Glutamatergic neuron (in vitro differentiated cells): ENCODE measurements around the gene RETREG2. TPM values are rescaled to one million over a fixed set of nuclear protein-coding genes. Genes with fewer than 3 reads are reported as not detected.
A peak's percentile ranks its signal among the peaks of the same experiment; 100 is the strongest.

ENCODE experiments used
- DNase-seq: peaks from one replicate; pipeline ENCODE4 v3.0.0; 2022
- H3K27ac Mint-ChIP-seq: one replicate; pipeline ENCODE4 v1.8.0; 2020; ENCODE audit warnings: mild to moderate bottlenecking, mixed read lengths, inconsistent platforms; ENCODE audit not compliant: unreplicated experiment
- H3K27me3 Mint-ChIP-seq: one replicate; pipeline ENCODE4 v1.8.0; 2020; ENCODE audit warnings: mild to moderate bottlenecking, moderate library complexity, mixed read lengths, inconsistent platforms; ENCODE audit not compliant: unreplicated experiment
- H3K36me3 Mint-ChIP-seq: one replicate; pipeline ENCODE4 v1.8.0; 2020; ENCODE audit warnings: mild to moderate bottlenecking, mixed read lengths, inconsistent platforms; ENCODE audit not compliant: unreplicated experiment
- H3K4me1 Mint-ChIP-seq: one replicate; pipeline ENCODE4 v1.8.0; 2020; ENCODE audit warnings: mild to moderate bottlenecking, low read depth, mixed read lengths, inconsistent platforms; ENCODE audit not compliant: unreplicated experiment
- H3K4me3 Mint-ChIP-seq: one replicate; pipeline ENCODE4 v1.8.0; 2020; ENCODE audit warnings: mild to moderate bottlenecking, mixed read lengths, inconsistent platforms; ENCODE audit not compliant: unreplicated experiment
- H3K9me3 Mint-ChIP-seq: one replicate; pipeline ENCODE4 v1.8.0; 2020; ENCODE audit warnings: mild to moderate bottlenecking, moderate library complexity, mixed read lengths, inconsistent platforms; ENCODE audit not compliant: unreplicated experiment
- CTCF ChIP-seq: fragments of 200-600 bp; sonication (generic); IDR thresholded peaks from one replicate; pipeline ENCODE4 v1.5.0; 2021; ENCODE audit not compliant: partially characterized antibody, unreplicated experiment
- total RNA-seq: library from RNA; stranded (reverse); fragmentation: NEBNext Ultra II Directional; extraction: Animal tissue kit (Norgen Biotek cat#: 25700); gene quantifications from one replicate; pipeline ENCODE4 v1.2.1, GENCODE V29; 2021; ENCODE audit not compliant: unreplicated experiment

RETREG2 gene
- total RNA-seq, 1 donor from 2014 or later = 167 TPM

DNA sequence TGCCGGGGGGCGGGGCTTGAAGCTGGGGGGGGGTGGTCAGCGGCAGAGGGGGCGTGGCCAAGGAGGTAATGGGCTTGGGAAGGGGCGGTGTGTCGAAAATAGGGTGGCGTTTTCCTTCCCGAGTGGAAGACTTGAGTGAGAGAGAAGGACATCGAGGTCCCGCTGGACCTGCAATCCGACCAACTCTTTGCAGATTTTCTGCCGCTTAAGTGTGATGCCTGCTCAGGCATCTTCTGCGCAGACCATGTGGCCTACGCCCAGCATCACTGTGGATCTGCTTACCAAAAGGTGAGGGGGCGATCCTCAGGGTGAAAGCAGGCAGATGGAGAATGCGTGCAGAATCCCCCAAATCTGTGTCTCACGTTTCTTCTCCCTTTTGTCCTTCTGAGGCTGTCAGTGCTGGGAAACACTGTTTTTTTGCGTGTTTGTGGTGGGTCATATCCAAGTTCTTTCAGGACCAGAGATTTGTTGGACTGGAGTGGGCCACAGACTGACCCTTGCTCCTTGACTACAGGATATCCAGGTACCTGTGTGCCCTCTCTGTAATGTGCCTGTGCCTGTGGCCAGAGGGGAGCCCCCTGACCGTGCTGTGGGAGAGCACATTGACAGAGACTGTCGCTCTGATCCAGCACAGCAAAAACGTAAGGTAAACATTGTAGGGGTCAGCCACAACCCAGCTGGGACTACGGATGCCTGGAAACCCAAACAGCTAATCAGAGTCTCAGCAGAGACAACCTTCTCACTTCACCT, 29.2 kb downstream of the RETREG2 start:
- Mint-ChIP-seq H3K4me1 (peaks cover 5% of the 10 kb centered on the region), H3K4me3 (peak overlapping the region; percentile 89), H3K9me3 (peaks cover 14% of the 10 kb centered on the region), H3K36me3 (no peaks in the 10 kb centered on the region), H3K27me3 (no peaks in the 10 kb centered on the region), H3K27ac (peak overlapping the region; percentile 80)
- DNase-seq = no peak
- no peak for TF ChIP-seq CTCF

DNA sequence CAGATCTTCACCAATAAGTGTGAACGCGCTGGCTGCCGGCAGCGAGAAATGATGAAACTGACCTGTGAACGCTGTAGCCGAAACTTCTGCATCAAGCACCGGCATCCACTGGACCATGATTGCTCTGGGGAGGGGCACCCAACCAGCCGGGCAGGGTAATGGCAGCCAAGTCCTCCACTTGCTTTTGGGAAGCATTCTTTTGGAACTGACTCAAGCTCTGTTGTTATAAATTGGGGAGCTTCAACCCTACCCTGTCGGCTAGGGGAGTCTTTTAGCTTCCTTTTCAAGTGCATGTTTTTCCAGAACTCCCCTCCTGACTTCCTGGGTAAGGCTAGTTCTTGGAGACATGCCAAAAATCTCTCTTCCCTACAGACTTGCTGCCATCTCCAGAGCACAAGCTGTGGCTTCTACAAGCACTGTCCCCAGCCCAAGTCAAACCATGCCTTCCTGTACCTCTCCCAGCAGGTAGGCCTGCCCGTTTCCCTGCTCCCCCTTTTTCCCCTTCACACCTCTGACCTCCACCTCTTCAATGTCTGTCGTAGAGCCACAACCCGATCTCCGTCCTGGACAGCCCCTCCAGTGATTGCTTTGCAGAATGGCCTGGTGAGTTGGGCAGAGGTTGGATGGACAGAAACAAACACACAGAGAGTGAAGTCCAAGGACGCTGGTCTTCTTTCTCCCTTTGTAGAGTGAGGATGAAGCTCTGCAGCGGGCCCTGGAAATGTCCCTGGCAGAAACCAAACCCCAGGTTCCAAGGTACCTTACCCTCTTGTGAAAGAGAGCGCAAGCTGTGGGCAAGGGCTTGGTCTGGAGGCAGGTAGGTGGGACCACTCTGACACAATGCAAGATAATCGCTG, 30.0 kb downstream of the RETREG2 start:
- no peaks in the 10 kb centered on the region for H3K27me3 Mint-ChIP-seq
- no peak for DNase-seq
- H3K4me3 Mint-ChIP-seq = peak overlapping the region; percentile 89
- TF ChIP-seq CTCF = no peak
- H3K4me1 Mint-ChIP-seq = peaks cover 5% of the 10 kb centered on the region
- H3K9me3 Mint-ChIP-seq = peaks cover 14% of the 10 kb centered on the region
- H3K27ac Mint-ChIP-seq = peak overlapping the region; percentile 0
- no peaks in the 10 kb centered on the region for H3K36me3 Mint-ChIP-seq

DNA sequence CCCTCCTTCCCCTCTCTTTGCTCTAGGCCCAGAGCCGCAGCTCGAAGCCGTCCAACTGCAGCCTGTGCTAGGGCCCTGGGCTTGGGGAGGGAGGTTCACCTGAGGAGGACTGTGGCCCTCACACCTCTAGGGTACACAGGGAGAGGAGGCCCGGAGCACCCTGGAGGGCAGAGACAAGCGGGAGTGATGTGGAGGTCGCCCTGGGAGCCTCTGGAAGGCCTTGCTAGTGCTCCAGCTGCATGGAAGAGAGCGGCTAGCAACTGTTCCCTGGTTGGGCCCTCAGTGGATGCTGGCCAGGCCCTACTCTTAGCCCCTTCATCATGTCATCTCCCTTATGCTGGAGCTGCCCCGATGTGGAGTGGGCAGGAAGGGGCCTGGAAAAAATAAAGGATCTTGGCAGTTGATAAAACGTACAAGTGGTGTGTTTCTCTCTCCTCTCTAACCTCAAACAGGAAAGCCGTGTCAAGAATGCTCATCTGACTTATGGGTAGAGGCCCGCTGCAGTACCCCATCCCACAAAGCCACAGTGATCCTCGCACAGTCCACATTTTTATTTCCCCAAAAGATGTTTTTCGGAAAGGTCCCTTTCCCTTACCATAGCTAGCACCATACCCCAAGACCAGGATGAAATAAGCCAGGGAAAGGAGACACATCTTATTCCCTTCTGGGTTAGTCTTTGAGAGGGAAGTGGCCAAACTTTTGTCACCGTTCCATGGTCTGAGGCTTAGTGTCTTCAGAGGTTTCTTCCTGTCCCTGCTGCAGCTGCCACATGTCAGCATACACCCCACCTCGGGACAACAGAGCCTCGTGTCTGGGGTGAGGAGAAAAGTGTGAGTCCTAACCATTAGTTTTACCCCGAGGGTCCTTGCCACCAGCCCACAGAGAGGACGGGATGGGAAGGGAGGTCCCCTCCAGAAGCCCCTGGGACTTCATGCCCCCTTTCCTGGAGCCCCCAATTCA, 31.4 kb downstream of the RETREG2 start:
- H3K27ac Mint-ChIP-seq = no peak overlapping the region
- peaks cover 14% of the 10 kb centered on the region for H3K9me3 Mint-ChIP-seq
- no peaks in the 10 kb centered on the region for H3K36me3 Mint-ChIP-seq
- DNase-seq = no peak
- peaks cover 5% of the 10 kb centered on the region for H3K27me3 Mint-ChIP-seq
- no peak overlapping the region for H3K4me3 Mint-ChIP-seq
- no peak for TF ChIP-seq CTCF
- peaks cover 5% of the 10 kb centered on the region for H3K4me1 Mint-ChIP-seq

DNA sequence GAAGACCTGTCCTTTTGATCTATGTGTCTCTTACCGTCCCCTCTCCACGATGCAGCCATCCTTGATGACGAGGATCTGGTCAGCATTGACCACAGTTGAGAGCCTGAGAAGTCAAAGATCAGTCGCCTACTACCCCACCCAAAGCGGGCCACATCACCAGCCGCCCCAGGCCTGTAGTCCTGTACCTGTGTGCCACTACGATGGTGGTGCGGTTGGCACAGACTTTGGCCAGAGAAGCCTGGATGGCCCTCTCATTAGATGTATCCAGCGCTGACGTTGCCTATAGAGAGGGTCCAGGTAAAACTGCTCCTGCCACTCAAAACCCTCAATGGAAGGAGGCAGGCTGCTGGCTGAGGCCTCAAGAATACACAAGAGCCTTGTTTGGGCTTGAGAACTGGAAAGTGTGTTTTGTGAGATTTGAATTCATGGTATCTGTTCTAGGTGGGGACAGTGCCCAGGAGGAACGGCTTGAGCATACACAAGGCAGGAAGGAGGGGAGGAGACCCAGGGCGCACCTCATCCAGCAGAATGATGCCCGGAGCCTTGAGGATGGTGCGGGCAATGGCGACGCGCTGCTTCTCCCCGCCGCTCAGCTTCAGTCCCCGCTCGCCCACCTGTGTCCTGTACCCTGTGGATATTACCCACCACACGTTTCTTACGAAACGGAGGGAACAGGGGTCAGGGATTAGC, 32.3 kb downstream of the RETREG2 start:
- DNase-seq = no peak
- no peaks in the 10 kb centered on the region for H3K36me3 Mint-ChIP-seq
- peaks cover 5% of the 10 kb centered on the region for H3K27me3 Mint-ChIP-seq
- H3K4me1 Mint-ChIP-seq = peaks cover 5% of the 10 kb centered on the region
- no peak overlapping the region for H3K27ac Mint-ChIP-seq
- TF ChIP-seq CTCF = no peak
- peaks cover 16% of the 10 kb centered on the region for H3K9me3 Mint-ChIP-seq
- no peak overlapping the region for H3K4me3 Mint-ChIP-seq
